MCF 10A (cell line): ENCODE measurements around the gene MYO1D. TPM values are rescaled to one million over a fixed set of nuclear protein-coding genes. Genes with fewer than 3 reads are reported as not detected.

Experiments
- BruUV-seq: library from RNA; stranded (reverse); fragments of 400-500 nt; replicated peaks from 2 replicates; lab custom pipeline; 2021; lab: Mats Ljungman, UMichigan
- CTCF ChIA-PET: fragments of 300-600 bp; sonication (Branson Sonifier 250); formaldehyde crosslinking; extraction: SDS; loops from one replicate; lab custom pipeline; 2021; ENCODE audit warnings: antibody characterized with exemption, inconsistent platforms; lab: Yijun Ruan, JAX
- POLR2A ChIA-PET: fragments of 300-600, 350-650 bp; sonication (Branson Sonifier 250); formaldehyde crosslinking; extraction: SDS; loops from one replicate; lab custom pipeline; 2020; ENCODE audit warnings: antibody characterized with exemption, inconsistent platforms; lab: Yijun Ruan, JAX
- DNase-seq: peaks from one replicate; pipeline ENCODE4 v3.0.0-alpha.2; 2018; ENCODE audit not compliant: unreplicated experiment
- H3K27ac Mint-ChIP-seq: one replicate; pipeline ENCODE4 v1.8.0; 2022; ENCODE audit warnings: mild to moderate bottlenecking, low read depth, mixed read lengths; ENCODE audit not compliant: unreplicated experiment
- H3K27me3 Mint-ChIP-seq: one replicate; pipeline ENCODE4 v1.8.0; 2022; ENCODE audit warnings: mixed read lengths; ENCODE audit not compliant: insufficient read depth, unreplicated experiment
- H3K36me3 Mint-ChIP-seq: one replicate; pipeline ENCODE4 v1.8.0; 2022; ENCODE audit warnings: mild to moderate bottlenecking, moderate library complexity, mixed read lengths; ENCODE audit not compliant: insufficient read depth, unreplicated experiment
- H3K4me1 Mint-ChIP-seq: one replicate; pipeline ENCODE4 v1.8.0; 2022; ENCODE audit warnings: mixed read lengths; ENCODE audit not compliant: insufficient read depth, unreplicated experiment
- H3K4me3 Mint-ChIP-seq: one replicate; pipeline ENCODE4 v1.8.0; 2022; ENCODE audit warnings: mild to moderate bottlenecking, moderate library complexity, mixed read lengths; ENCODE audit not compliant: unreplicated experiment
- H3K9me3 Mint-ChIP-seq: one replicate; pipeline ENCODE4 v1.8.0; 2022; ENCODE audit warnings: mixed read lengths; ENCODE audit not compliant: unreplicated experiment
- intact Hi-C: fragments of 100-400 bp; cut with micrococcal nuclease; formaldehyde crosslinking; loops from 2 replicates; pipeline ENCODE4 v1.14.1; 2022
- total RNA-seq: library from RNA; stranded (reverse); gene quantifications from 2 replicates; pipeline ENCODE4 v1.2.3, GENCODE V29; 2022
- TF ChIP-seq, protein P1 (sequence below): fragments of 200-600 bp; IDR thresholded peaks from one replicate; pipeline ENCODE4 v1.8.0; 2022; ENCODE audit warnings: antibody characterized with exemption, mild to moderate bottlenecking; ENCODE audit not compliant: unreplicated experiment

Gene MYO1D
- total RNA-seq, 1 experiment from 2014 or later = 30.5 TPM

DNA sequence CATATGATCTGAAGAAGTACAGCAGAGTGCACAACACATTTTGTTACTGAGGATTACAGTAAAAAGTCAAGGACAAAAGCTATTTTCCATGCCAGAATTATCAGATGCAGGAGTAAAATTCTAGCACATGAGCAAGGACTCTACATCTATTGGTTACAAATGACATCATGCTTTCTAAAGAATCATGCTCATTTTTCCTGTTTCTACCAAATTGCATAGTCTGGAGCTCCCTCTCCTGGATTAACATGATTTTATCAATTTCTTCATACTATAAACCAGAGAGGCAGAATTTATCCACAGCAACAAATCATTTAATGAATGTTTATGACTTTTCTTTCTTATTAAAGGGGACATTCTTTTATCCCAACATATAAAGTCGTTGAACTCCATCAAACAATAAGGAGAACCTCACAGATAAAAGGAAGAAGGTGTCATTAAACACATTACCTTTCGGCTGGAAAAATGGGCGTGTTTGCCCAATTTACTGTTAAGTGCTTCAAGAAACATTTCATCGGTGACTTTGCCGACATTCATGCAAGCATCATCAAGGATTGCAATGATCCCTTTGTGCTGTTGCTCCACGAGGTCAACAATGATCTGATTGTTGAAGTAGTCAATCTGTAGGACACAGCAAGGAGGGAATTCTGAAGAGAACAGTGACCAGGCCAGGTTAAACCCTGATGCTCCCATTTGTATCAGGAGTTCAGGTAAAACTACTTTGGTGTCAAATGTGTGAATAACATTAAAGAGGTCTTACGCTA lies 121.7 kb downstream of the MYO1D start:
- H3K9me3 Mint-ChIP-seq = no peaks in the 10 kb centered on the region
- no peaks in the 10 kb centered on the region for H3K36me3 Mint-ChIP-seq
- TF ChIP-seq, protein P1, sequence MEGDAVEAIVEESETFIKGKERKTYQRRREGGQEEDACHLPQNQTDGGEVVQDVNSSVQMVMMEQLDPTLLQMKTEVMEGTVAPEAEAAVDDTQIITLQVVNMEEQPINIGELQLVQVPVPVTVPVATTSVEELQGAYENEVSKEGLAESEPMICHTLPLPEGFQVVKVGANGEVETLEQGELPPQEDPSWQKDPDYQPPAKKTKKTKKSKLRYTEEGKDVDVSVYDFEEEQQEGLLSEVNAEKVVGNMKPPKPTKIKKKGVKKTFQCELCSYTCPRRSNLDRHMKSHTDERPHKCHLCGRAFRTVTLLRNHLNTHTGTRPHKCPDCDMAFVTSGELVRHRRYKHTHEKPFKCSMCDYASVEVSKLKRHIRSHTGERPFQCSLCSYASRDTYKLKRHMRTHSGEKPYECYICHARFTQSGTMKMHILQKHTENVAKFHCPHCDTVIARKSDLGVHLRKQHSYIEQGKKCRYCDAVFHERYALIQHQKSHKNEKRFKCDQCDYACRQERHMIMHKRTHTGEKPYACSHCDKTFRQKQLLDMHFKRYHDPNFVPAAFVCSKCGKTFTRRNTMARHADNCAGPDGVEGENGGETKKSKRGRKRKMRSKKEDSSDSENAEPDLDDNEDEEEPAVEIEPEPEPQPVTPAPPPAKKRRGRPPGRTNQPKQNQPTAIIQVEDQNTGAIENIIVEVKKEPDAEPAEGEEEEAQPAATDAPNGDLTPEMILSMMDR = peak; percentile 44
- CTCF ChIA-PET = interaction anchor here (0.5 to 2.4 kb wide), 15 partner anchors 22 to 389 kb away, joined by 3 to 18 read pairs (median 4); no protein-coding TSS in a partner anchor
- peaks cover 5% of the 10 kb centered on the region for H3K4me1 Mint-ChIP-seq
- no peak overlapping the region for H3K27ac Mint-ChIP-seq
- no peak overlapping the region for H3K4me3 Mint-ChIP-seq
- no TSS peak for BruUV-seq
- POLR2A ChIA-PET = no interaction called here
- H3K27me3 Mint-ChIP-seq = no peaks in the 10 kb centered on the region
- DNase-seq = peak; percentile 66
- intact Hi-C loops = loop anchor here (1.0 to 5.0 kb wide), 6 partner anchors 96 to 503 kb away; no protein-coding TSS in a partner anchor

DNA sequence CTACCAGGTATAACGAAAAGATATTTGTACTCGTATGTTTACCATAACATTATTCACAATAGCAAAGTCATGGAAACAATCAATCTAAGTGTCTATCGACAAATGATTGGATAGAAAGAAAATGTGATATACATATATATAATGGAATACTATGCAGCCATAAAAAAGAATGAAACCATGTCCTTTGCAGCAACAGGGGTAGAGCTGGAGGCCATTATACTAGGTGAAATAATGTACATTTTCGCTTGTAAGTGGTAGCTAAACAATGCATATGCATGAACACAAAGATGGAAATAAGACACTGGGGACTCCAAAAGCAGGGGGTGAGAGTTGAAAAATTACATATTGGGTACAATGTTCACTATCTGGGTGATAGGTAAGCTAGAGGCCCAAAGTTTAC lies 124.0 kb downstream of the MYO1D start:
- Mint-ChIP-seq H3K27me3 (no peaks in the 10 kb centered on the region), H3K4me3 (no peak overlapping the region), H3K9me3 (no peaks in the 10 kb centered on the region), H3K27ac (no peak overlapping the region), H3K36me3 (peaks cover 6% of the 10 kb centered on the region), H3K4me1 (peaks cover 2% of the 10 kb centered on the region)
- TF ChIP-seq, protein P1 = no peak
- no TSS peak for BruUV-seq
- POLR2A ChIA-PET = no interaction called here
- intact Hi-C loops = no loop called here
- CTCF ChIA-PET = interaction anchor here (0.6 to 2.2 kb wide), 2 partner anchors 269 to 732 kb away, joined by 3 to 8 read pairs; no protein-coding TSS in a partner anchor
- no peak for DNase-seq

DNA sequence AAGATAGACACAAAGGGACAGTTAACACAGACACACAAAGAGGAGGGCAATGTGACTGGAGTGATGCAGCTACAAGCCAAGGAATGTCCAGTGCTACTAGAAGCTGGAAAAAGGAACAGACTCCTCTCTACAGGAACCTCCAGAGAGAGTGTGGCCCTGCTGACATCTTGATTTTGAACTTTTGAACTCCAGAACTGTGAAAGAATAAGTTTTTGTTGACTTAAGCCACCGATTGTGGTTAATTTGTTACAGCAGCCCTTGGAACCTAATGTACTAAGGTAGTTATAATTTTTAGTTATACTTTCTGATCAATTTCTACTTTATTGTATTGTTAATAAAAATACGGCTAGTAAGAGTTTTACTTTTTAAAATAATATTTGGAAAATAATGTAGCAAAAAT lies 129.1 kb downstream of the MYO1D start:
- CTCF ChIA-PET = interaction anchor here (0.6 to 0.9 kb wide), 3 partner anchors 11 to 158 kb away, joined by 3 read pairs; no protein-coding TSS in a partner anchor
- TF ChIP-seq, protein P1 = no peak
- H3K36me3 Mint-ChIP-seq = peaks cover 6% of the 10 kb centered on the region
- POLR2A ChIA-PET = interaction anchor here (0.6 kb wide), 1 partner anchor 292 kb away, joined by 3 read pairs; no protein-coding TSS in a partner anchor
- intact Hi-C loops = no loop called here
- H3K27me3 Mint-ChIP-seq = no peaks in the 10 kb centered on the region
- H3K4me1 Mint-ChIP-seq = peaks cover 8% of the 10 kb centered on the region
- no peaks in the 10 kb centered on the region for H3K9me3 Mint-ChIP-seq
- BruUV-seq = no TSS peak
- H3K4me3 Mint-ChIP-seq = no peak overlapping the region
- no peak for DNase-seq
- H3K27ac Mint-ChIP-seq = peak overlapping the region; percentile 9

DNA sequence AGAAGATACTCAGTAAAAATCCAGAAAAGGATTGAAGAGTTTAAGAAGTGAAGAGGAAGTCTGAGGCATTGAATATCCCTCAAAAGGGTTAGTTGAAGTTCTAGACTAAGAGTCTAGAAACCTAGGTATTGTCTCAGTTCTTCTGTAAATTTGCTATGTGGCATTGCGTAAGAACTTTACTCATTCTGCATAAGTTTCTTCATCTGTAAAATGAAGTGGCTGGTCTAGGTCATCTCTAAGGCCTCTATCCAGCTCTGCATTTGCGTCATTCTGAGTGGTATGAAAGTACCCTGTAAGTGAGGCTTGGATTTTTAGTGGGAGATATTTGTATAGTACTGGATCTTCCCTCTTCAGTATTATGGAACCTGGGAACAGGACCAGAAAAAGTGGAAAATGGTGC lies 130.2 kb downstream of the MYO1D start:
- H3K9me3 Mint-ChIP-seq = no peaks in the 10 kb centered on the region
- ChIA-PET CTCF (interaction anchor here (0.8 to 1.4 kb wide), 4 partner anchors 12 to 284 kb away, joined by 3 to 4 read pairs (median 4); no protein-coding TSS in a partner anchor), POLR2A (interaction anchor here (0.5 kb wide), 1 partner anchor 162 kb away, joined by 3 read pairs; no protein-coding TSS in a partner anchor)
- peak; percentile 69 for DNase-seq
- BruUV-seq = no TSS peak
- intact Hi-C loops = no loop called here
- H3K4me3 Mint-ChIP-seq = no peak overlapping the region
- H3K36me3 Mint-ChIP-seq = peaks cover 6% of the 10 kb centered on the region
- H3K4me1 Mint-ChIP-seq = peaks cover 8% of the 10 kb centered on the region
- no peaks in the 10 kb centered on the region for H3K27me3 Mint-ChIP-seq
- H3K27ac Mint-ChIP-seq = no peak overlapping the region
- TF ChIP-seq, protein P1 = no peak
